ENCODE results near the gene SPATA31D3. TPM values are rescaled to one million over a fixed set of nuclear protein-coding genes. Genes with fewer than 3 reads are reported as not detected.
A peak's percentile ranks its signal among the peaks of the same experiment; 100 is the strongest.
"Not testable (repeated sequence)": the region's sequence is repeated elsewhere in the genome, so short reads cannot be mapped to it uniquely, and the experiment has no call there.

Gene SPATA31D3
- total RNA-seq = not detected in 3 replicates

DNA sequence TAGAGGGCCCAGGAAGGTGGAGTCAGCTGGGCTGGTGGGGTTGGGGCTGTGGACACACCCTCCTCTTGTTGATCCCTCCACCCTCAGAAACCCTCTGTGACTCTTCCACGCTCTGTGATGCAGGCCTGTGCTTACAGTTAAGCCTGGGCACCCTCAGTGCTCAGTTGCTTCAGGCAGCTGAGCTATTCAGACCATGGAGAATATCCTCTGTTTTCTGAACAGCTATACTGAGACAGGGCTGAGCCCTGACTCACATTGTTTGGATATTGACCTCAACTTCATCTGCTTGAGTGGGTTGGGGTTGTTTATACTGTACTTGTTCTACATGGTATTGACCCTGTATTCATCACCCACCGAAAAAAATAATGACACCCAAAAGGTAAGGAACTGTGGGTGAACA is at the start of gene SPATA31D3:
Gene SPATA31D3 (plus strand): TSS at position 108 of the 400 bp plus-strand sequence. CDS start 86 bp downstream, at position 194.
- H3K36me3 Mint-ChIP-seq; DNase-seq (ENCODE audit: low spot score in 2 of 2, unreplicated experiment in 2 of 2); H3K27ac Mint-ChIP-seq: not testable (repeated sequence)

DNA sequence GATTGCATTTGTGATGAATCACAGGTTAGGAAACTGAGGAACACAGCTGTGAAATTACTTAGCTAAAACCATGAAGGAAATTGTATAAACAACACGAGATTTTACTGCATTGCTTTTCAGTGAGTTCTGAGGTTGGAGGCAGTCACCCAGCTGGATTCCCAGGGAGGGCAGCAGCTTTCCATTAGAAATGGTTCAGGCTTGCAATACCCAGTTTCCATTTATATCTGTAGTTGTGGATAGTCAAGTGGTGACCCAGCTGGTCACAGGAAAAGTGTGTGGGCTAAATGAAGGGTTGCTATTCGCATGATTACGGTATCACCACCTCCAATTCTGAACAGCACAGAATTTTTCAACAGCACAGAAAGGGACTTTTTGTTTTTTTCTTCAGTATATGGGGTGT is 49.4 kb upstream of the SPATA31D3 start:
- H3K27me3 Mint-ChIP-seq (ENCODE audit: low read depth) = no peaks in the 10 kb centered on the region
- no peak for DNase-seq (ENCODE audit: low spot score in 2 of 2, unreplicated experiment in 2 of 2)
- H3K4me1 Mint-ChIP-seq = no peaks in the 10 kb centered on the region
- no peaks in the 10 kb centered on the region for H3K9me3 Mint-ChIP-seq
- TF ChIP-seq, protein P1, sequence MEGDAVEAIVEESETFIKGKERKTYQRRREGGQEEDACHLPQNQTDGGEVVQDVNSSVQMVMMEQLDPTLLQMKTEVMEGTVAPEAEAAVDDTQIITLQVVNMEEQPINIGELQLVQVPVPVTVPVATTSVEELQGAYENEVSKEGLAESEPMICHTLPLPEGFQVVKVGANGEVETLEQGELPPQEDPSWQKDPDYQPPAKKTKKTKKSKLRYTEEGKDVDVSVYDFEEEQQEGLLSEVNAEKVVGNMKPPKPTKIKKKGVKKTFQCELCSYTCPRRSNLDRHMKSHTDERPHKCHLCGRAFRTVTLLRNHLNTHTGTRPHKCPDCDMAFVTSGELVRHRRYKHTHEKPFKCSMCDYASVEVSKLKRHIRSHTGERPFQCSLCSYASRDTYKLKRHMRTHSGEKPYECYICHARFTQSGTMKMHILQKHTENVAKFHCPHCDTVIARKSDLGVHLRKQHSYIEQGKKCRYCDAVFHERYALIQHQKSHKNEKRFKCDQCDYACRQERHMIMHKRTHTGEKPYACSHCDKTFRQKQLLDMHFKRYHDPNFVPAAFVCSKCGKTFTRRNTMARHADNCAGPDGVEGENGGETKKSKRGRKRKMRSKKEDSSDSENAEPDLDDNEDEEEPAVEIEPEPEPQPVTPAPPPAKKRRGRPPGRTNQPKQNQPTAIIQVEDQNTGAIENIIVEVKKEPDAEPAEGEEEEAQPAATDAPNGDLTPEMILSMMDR (IDR thresholded peaks at IDR 0.05; ENCODE audit: unreplicated experiment) = no peak
- H3K36me3 Mint-ChIP-seq = no peaks in the 10 kb centered on the region
- no peak overlapping the region for H3K27ac Mint-ChIP-seq
- no peak overlapping the region for H3K4me3 Mint-ChIP-seq

More for the DNA sequence above, at the start of gene SPATA31D3:
- not testable (repeated sequence) for H3K4me3 Mint-ChIP-seq; H3K27me3 Mint-ChIP-seq (ENCODE audit: low read depth); H3K4me1 Mint-ChIP-seq; H3K9me3 Mint-ChIP-seq

DNA sequence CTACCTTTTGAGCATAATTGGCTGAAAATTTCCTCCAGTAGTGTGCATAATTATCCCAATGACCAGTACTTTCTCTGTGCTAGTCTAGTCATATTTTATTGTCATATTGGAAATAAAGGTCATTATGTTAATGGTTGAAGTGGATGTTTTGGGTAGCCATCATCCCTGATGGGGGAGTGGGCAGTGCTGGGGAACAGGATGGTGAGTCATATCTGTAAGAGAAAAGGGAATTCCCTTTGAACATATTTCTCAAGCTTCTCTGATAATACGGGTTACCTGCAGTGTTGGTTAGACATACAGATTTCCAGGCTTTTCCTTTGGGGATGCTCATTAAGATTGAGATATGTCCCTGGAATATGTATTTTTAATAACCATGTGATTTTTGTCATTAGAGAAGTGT is 48.4 kb upstream of the SPATA31D3 start:
- Mint-ChIP-seq H3K9me3 (no peaks in the 10 kb centered on the region), H3K4me3 (no peak overlapping the region), H3K27ac (no peak overlapping the region), H3K4me1 (no peaks in the 10 kb centered on the region), H3K27me3 (ENCODE audit: low read depth) (no peaks in the 10 kb centered on the region), H3K36me3 (no peaks in the 10 kb centered on the region)
- TF ChIP-seq, protein P1 (IDR thresholded peaks at IDR 0.05; ENCODE audit: unreplicated experiment) = no peak
- no peak for DNase-seq (ENCODE audit: low spot score in 2 of 2, unreplicated experiment in 2 of 2)

DNA sequence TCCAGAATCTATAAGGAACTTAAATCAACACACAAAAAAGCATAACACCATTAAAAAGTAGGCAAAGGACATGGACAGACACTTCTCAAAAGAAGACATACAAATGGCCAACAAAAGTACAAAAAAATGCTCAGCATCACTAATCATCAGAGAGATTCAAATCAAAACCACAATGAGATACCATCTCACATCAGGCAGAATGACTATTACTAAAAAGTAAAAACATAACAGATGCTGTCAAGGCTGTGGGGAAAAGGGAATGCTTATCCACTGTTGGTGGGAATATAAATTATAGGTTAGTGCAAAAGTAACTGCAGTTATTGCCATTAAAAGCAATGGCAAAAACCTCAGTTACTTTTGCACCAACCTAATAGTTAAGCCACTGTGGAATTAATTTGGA is 47.2 kb upstream of the SPATA31D3 start:
- no peaks in the 10 kb centered on the region for H3K36me3 Mint-ChIP-seq
- DNase-seq (ENCODE audit: low spot score in 2 of 2, unreplicated experiment in 2 of 2) = no peak
- no peaks in the 10 kb centered on the region for H3K9me3 Mint-ChIP-seq
- H3K4me1 Mint-ChIP-seq = peaks cover 8% of the 10 kb centered on the region
- no peak overlapping the region for H3K4me3 Mint-ChIP-seq
- TF ChIP-seq, protein P1 (IDR thresholded peaks at IDR 0.05; ENCODE audit: unreplicated experiment) = no peak
- H3K27ac Mint-ChIP-seq = no peak overlapping the region
- no peaks in the 10 kb centered on the region for H3K27me3 Mint-ChIP-seq (ENCODE audit: low read depth)

DNA sequence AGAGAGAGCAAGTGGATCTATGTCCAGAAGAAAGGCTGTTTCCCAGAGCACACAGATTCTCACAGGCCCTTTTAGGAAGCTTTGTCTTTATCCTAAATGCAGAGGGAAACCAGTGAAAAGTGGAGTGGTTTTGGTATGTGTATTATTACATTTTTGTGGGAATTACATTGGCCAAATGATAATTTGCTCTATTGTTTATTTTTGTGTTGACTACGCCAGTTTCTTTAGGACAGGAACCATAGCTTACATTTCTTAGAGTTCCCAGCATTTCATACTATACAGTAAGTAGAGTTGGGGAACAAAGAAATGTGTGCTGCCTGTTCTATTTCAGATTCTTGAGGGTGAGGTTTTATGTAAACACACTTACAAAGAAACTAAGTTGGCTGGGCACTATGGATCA is 44.4 kb upstream of the SPATA31D3 start:
- peaks cover 25% of the 10 kb centered on the region for H3K4me1 Mint-ChIP-seq
- no peak overlapping the region for H3K4me3 Mint-ChIP-seq
- H3K36me3 Mint-ChIP-seq = no peaks in the 10 kb centered on the region
- H3K27ac Mint-ChIP-seq = no peak overlapping the region
- no peaks in the 10 kb centered on the region for H3K9me3 Mint-ChIP-seq
- no peaks in the 10 kb centered on the region for H3K27me3 Mint-ChIP-seq (ENCODE audit: low read depth)
- TF ChIP-seq, protein P1 (IDR thresholded peaks at IDR 0.05; ENCODE audit: unreplicated experiment) = no peak
- DNase-seq (ENCODE audit: low spot score in 2 of 2, unreplicated experiment in 2 of 2) = no peak

DNA sequence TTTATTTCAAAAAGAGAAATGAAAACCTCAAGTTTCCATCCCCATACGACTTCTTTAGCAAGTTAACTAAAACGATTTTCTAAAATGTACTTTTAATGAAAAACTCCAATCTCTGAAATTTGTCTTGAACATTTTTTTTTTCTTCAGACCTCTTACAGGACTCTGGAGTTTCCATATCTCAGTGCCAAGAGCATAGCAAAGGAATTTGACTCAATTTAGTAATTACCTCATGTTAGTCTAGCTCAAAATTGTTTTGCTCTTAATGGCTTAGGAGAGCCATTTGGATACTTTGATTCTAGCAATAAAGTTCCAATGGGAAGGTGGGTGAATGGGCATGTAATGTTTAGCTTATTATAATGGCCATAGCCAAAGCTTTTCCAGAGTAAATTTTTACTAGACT is 41.1 kb upstream of the SPATA31D3 start:
- Mint-ChIP-seq H3K9me3 (peaks cover 7% of the 10 kb centered on the region), H3K27ac (peak overlapping the region; percentile 64), H3K27me3 (ENCODE audit: low read depth) (no peaks in the 10 kb centered on the region), H3K36me3 (no peaks in the 10 kb centered on the region), H3K4me3 (no peak overlapping the region), H3K4me1 (peaks cover 31% of the 10 kb centered on the region)
- TF ChIP-seq, protein P1 (IDR thresholded peaks at IDR 0.05; ENCODE audit: unreplicated experiment) = no peak
- no peak for DNase-seq (ENCODE audit: low spot score in 2 of 2, unreplicated experiment in 2 of 2)

All from mesothelial cell of epicardium (in vitro differentiated cells).